Thymus (tissue), 11 donors: Measurements from ENCODE around the gene PSTPIP2. TPM values are rescaled to one million over a fixed set of nuclear protein-coding genes. Genes with fewer than 3 reads are reported as not detected.
A peak's percentile ranks its signal among the peaks of the same experiment; 100 is the strongest.

Source experiments
- DNase-seq, 9 donors: peaks; one replicate each; pipeline ENCODE4 v3.0.0-alpha.2; 2013; ENCODE audit warnings: low spot score in 9 of 9, low read depth in 6 of 9, missing footprints in 1 of 9
- H3K27ac ChIP-seq, 2 donors: one replicate each; pipeline ENCODE4 v1.5.1; 2013; ENCODE audit warnings: control low read depth in 1 of 2, low read depth in 1 of 2, low read length in 1 of 2, mild to moderate bottlenecking in 1 of 2, moderate library complexity in 1 of 2
- H3K27me3 ChIP-seq, 2 donors: one replicate each; pipeline ENCODE4 v1.5.1; 2013; ENCODE audit warnings: low read length in 1 of 2; ENCODE audit not compliant: control insufficient read depth in 2 of 2, insufficient read depth in 1 of 2
- H3K36me3 ChIP-seq, 2 donors: one replicate each; pipeline ENCODE4 v1.5.1; 2013; ENCODE audit warnings: low read length in 1 of 2, mild to moderate bottlenecking in 1 of 2, moderate library complexity in 1 of 2; ENCODE audit not compliant: control insufficient read depth in 2 of 2, insufficient read depth in 2 of 2
- H3K4me1 ChIP-seq, 2 donors: one replicate each; pipeline ENCODE4 v1.5.1; 2013; ENCODE audit warnings: low read length in 2 of 2; ENCODE audit not compliant: control insufficient read depth in 2 of 2, insufficient read depth in 2 of 2
- H3K4me3 ChIP-seq, 2 donors: one replicate each; pipeline ENCODE4 v1.5.1; 2013; ENCODE audit warnings: low read length in 2 of 2, control low read depth in 1 of 2, mild to moderate bottlenecking in 1 of 2
- H3K9me3 ChIP-seq, 2 donors: one replicate each; pipeline ENCODE4 v1.5.1; 2013; ENCODE audit warnings: low read length in 1 of 2, mild to moderate bottlenecking in 1 of 2; ENCODE audit not compliant: control insufficient read depth in 2 of 2, insufficient read depth in 1 of 2
- WGBS: extraction: QIAGEN DNeasy Blood & Tissue Kit; methylation state at CpG from one replicate; pipeline ENCODE4 v1.1.7; 2013; 5-methylcytosine and 5-hydroxymethylcytosine counted together
- polyA plus RNA-seq: library from polyadenylated mRNA; stranded (reverse); fragments of 200-250 nt; gene quantifications from one replicate; pipeline ENCODE4 v1.2.3, GENCODE V29; 2013
- total RNA-seq: library from RNA; stranded (reverse); fragments of 120-200 nt; gene quantifications from one replicate; pipeline ENCODE4 v1.2.4, GENCODE V29; 2013
- donor health status: healthy.

The PSTPIP2 gene
- total and polyA plus RNA-seq, 2 donors, result 6.1 to 8.1 TPM

GRCh38 chr18:46072376-46072867 lies 362 bp upstream of the PSTPIP2 start:
- H3K36me3 ChIP-seq, result peaks cover under 1 to 1% of the 10 kb centered on the region in 2 donors
- 39% methylated on average over 25 of the region's 25 CpGs for WGBS
- H3K9me3 ChIP-seq, result no peaks in the 10 kb centered on the region
- peaks cover 5 to 29% of the 10 kb centered on the region in 2 donors for H3K4me1 ChIP-seq
- peaks cover 0 to 15% of the 10 kb centered on the region in 2 donors for H3K27me3 ChIP-seq
- no peak overlapping the region for H3K27ac ChIP-seq
- H3K4me3 ChIP-seq, result peak overlapping the region; percentile 44 to 58
- no peak for DNase-seq

- H3K27ac ChIP-seq, result no peak overlapping the region
- DNase-seq, result peak in 4 of 9 donors; percentile 16 to 55 (median 32)
- H3K4me3 ChIP-seq, result peak overlapping the region; percentile 44 to 58
- peaks cover 0 to 15% of the 10 kb centered on the region in 2 donors for H3K27me3 ChIP-seq
- WGBS, result 11% methylated on average over 13 of the region's 13 CpGs
- no peaks in the 10 kb centered on the region for H3K9me3 ChIP-seq
- no peaks in the 10 kb centered on the region for H3K36me3 ChIP-seq
- H3K4me1 ChIP-seq, result peaks cover 5 to 29% of the 10 kb centered on the region in 2 donors
These were observed 1.0 kb downstream of the PSTPIP2 start for GRCh38 chr18:46070815-46071652.

GRCh38 chr18:46070232-46070631 lies 1.8 kb downstream of the PSTPIP2 start:
- Histone ChIP-seq H3K4me3 (no peak overlapping the region), H3K36me3 (no peaks in the 10 kb centered on the region), H3K27ac (no peak overlapping the region), H3K9me3 (no peaks in the 10 kb centered on the region), H3K27me3 (peaks cover 0 to 15% of the 10 kb centered on the region in 2 donors), H3K4me1 (peaks cover 5 to 29% of the 10 kb centered on the region in 2 donors)
- DNase-seq, result no peak
- WGBS, result 76% methylated on average over 6 of the region's 6 CpGs

- no peaks in the 10 kb centered on the region for H3K9me3 ChIP-seq
- no peak overlapping the region for H3K4me3 ChIP-seq
- no peak for DNase-seq
- H3K4me1 ChIP-seq, result peaks cover 5 to 29% of the 10 kb centered on the region in 2 donors
- WGBS, result 96% methylated on average over 4 of the region's 4 CpGs
- H3K27me3 ChIP-seq, result peaks cover 0 to 15% of the 10 kb centered on the region in 2 donors
- H3K27ac ChIP-seq, result peak overlapping the region in 1 of 2 donors; percentile 18
- no peaks in the 10 kb centered on the region for H3K36me3 ChIP-seq
These were observed 2.5 kb downstream of the PSTPIP2 start for GRCh38 chr18:46069524-46069923.

DNA sequence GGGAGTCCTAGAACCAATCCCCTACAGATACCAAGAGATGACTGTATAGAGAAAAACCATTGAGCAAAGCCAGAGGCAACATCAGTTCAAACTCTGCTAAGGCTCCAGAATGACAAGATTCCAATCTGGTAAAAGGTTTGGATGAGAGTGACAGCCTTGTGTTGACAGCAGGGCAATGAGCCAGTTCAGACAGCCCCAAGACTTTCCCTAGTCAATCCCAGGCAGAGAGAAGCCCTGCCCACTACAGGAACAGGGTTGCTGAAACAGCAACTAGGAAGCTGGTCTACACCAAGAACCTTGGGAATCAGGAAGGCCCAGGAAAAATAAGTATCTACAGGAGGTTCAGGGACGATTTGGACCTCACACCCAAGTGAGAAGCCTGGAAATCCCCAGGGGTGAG lies 3.3 kb downstream of the PSTPIP2 start:
- peak overlapping the region; percentile 5 to 10 for H3K27ac ChIP-seq
- no peaks in the 10 kb centered on the region for H3K9me3 ChIP-seq
- no peak overlapping the region for H3K4me3 ChIP-seq
- DNase-seq, result no peak
- no peaks in the 10 kb centered on the region for H3K36me3 ChIP-seq
- peaks cover 0 to 15% of the 10 kb centered on the region in 2 donors for H3K27me3 ChIP-seq
- 85% methylated on average over 1 of the region's 1 CpG for WGBS
- H3K4me1 ChIP-seq, result peaks cover 5 to 29% of the 10 kb centered on the region in 2 donors

DNA sequence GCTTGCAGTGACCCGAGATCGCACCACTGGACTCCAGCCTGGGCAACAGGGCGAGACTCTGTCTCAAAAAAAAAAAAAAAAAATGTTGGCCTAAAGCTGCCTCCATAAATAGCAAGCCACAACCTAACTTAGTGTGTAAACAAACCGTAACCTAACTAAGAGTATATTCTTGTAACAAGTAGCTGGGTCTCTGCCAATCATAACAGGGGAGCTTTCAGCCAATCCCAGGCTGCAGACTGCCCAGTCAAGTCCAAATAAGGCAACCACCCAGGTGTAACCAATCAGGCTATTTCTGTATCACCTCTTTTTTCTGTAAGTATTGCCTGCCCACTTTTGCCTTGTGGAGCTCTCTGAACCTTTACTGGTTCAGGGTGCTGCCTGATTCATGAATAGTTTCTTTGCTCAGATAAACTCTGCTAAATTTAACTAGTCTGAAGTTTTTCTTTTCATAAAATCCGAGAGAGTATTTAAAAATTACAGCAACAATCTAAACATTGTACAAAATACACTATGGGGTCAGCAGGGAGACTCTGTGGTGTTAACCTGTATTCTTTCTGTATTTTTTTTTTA lies 4.5 kb downstream of the PSTPIP2 start:
- Histone ChIP-seq H3K36me3 (no peaks in the 10 kb centered on the region), H3K4me1 (peaks cover 5 to 19% of the 10 kb centered on the region in 2 donors), H3K9me3 (no peaks in the 10 kb centered on the region), H3K4me3 (no peak overlapping the region), H3K27me3 (peaks cover 0 to 11% of the 10 kb centered on the region in 2 donors), H3K27ac (no peak overlapping the region)
- WGBS, result 97% methylated on average over 5 of the region's 5 CpGs
- no peak for DNase-seq

GRCh38 chr18:46062781-46063180 lies 9.3 kb downstream of the PSTPIP2 start:
- no peak overlapping the region for H3K27ac ChIP-seq
- H3K4me1 ChIP-seq, result no peaks in the 10 kb centered on the region
- H3K4me3 ChIP-seq, result no peak overlapping the region
- WGBS, result 97% methylated on average over 5 of the region's 5 CpGs
- H3K9me3 ChIP-seq, result peaks cover 0 to 3% of the 10 kb centered on the region in 2 donors
- H3K36me3 ChIP-seq, result no peaks in the 10 kb centered on the region
- no peaks in the 10 kb centered on the region for H3K27me3 ChIP-seq
- DNase-seq, result no peak

DNA sequence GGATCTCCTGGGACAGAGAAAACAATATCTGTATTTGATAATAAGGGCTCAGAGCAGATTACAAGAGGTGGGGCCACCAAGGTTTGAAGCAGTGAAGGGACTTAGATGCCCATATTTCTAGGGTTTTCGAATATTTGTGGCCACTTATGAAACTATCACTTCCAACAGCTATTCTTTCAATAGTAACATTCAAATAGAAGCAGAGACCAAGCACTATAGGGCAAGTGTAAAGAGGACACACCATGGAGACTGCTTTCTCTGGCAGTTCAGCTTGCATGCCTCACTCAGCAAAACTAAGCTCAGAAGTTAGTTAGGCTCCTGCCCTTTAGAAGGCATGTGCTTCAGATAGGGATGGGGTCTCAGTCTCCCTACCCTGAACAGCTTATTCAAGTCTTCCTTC lies 10.3 kb downstream of the PSTPIP2 start:
- Histone ChIP-seq H3K27ac (no peak overlapping the region), H3K4me1 (peaks cover 0 to 2% of the 10 kb centered on the region in 2 donors), H3K4me3 (no peak overlapping the region), H3K9me3 (peaks cover 0 to 3% of the 10 kb centered on the region in 2 donors), H3K36me3 (no peaks in the 10 kb centered on the region), H3K27me3 (no peaks in the 10 kb centered on the region)
- 96% methylated on average over 1 of the region's 1 CpG for WGBS
- no peak for DNase-seq

DNA sequence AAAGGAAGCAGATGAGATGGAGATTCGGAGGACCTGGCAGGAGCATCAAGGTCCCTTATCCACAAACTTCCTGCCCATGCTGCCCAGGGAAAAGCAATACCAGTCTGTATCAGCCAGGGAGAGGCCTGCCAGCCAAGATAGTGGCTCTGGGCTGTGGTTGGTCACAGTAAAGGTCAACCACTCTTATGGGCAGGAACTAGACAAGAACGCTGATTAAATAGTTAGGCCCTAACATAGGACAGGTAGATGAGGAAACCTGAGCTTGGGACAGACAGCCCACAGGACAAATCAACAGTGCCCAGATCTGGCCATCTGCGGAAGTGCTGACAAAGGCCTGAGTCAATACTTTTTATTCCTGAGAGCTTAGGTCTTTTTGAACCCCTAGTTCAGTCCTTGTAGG lies 10.7 kb downstream of the PSTPIP2 start:
- no peak overlapping the region for H3K27ac ChIP-seq
- WGBS, result over 99% methylated on average over 3 of the region's 3 CpGs
- peaks cover 0 to 5% of the 10 kb centered on the region in 2 donors for H3K4me1 ChIP-seq
- DNase-seq, result no peak
- H3K27me3 ChIP-seq, result no peaks in the 10 kb centered on the region
- H3K4me3 ChIP-seq, result no peak overlapping the region
- no peaks in the 10 kb centered on the region for H3K36me3 ChIP-seq
- H3K9me3 ChIP-seq, result peaks cover 0 to 3% of the 10 kb centered on the region in 2 donors
